GM12872 (cell line): ENCODE data around the gene CDKN1A.

Experiments
- TF ChIP-seq, protein P1 (sequence below): IDR thresholded peaks from 3 replicates; pipeline ENCODE4 v1.5.1; 2011; ENCODE audit warnings: low read depth, mild to moderate bottlenecking, low read length, moderate library complexity; ENCODE audit not compliant: insufficient read depth

CDKN1A gene

DNA sequence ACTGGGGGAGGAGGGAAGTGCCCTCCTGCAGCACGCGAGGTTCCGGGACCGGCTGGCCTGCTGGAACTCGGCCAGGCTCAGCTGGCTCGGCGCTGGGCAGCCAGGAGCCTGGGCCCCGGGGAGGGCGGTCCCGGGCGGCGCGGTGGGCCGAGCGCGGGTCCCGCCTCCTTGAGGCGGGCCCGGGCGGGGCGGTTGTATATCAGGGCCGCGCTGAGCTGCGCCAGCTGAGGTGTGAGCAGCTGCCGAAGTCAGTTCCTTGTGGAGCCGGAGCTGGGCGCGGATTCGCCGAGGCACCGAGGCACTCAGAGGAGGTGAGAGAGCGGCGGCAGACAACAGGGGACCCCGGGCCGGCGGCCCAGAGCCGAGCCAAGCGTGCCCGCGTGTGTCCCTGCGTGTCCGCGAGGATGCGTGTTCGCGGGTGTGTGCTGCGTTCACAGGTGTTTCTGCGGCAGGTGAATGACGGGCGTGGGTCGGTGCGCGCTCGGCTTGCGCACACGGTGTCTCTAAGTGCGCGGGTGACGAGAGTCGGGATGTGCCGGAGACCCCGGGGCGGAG lies at the start of gene CDKN1A:
Gene CDKN1A (plus strand): TSS at position 227 of the 555 bp plus-strand sequence. CDS start 5,388 bp downstream, outside the sequence.
- TF ChIP-seq, protein P1, sequence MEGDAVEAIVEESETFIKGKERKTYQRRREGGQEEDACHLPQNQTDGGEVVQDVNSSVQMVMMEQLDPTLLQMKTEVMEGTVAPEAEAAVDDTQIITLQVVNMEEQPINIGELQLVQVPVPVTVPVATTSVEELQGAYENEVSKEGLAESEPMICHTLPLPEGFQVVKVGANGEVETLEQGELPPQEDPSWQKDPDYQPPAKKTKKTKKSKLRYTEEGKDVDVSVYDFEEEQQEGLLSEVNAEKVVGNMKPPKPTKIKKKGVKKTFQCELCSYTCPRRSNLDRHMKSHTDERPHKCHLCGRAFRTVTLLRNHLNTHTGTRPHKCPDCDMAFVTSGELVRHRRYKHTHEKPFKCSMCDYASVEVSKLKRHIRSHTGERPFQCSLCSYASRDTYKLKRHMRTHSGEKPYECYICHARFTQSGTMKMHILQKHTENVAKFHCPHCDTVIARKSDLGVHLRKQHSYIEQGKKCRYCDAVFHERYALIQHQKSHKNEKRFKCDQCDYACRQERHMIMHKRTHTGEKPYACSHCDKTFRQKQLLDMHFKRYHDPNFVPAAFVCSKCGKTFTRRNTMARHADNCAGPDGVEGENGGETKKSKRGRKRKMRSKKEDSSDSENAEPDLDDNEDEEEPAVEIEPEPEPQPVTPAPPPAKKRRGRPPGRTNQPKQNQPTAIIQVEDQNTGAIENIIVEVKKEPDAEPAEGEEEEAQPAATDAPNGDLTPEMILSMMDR = no peak

DNA sequence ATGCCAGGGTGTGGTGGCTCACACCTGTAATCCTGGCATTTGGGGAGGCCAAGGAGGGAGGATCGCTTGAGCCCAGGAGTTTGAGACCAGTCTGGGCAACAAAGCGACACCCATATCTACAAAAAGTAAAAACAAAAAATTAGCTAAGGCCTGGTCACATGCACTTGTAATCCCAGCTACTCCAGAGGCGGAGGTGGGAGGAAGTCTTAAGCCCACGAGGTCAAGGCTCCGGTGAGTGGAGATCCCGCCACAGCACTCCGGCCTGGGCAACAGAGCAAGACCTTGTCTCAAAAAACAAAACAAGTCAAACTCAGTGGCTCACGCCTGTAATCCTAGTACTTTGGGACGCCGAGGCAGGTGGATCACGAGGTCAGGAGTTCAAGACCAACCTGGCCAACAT lies 48.7 kb upstream of the CDKN1A start:
- TF ChIP-seq, protein P1 = no peak

DNA sequence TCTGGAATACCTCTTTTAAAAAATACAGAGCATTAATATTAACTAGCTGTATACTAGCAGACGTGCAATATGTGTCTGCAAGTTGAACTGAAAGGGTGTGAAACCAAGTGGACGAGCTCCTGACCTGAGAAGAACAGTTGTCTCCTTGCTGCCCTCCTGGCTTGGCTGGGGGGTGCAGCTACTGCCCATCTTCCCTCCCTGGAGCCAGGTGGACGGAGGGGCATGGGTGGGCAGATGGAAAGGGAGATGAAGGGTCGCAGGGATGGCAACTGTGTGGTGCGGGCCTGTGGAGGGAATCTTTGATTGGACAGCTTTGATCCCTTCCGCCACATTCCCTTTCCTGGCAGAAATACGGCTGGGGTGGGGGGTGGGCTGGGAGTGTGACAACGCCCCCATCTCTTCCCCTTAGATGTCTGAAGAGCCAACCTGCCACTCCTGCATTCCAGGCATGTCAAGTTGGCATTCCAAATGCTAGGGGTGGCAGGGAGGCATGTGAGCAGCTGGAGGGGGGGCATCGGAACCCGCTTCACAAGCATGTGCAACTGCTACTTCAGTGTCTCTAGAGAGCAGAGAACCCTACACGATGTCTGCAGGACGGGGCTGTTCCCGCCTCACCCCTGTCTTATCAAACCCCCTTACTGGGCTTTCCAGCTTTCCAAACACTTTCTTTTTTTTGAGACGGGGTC lies 47.0 kb upstream of the CDKN1A start:
- TF ChIP-seq, protein P1 = no peak

DNA sequence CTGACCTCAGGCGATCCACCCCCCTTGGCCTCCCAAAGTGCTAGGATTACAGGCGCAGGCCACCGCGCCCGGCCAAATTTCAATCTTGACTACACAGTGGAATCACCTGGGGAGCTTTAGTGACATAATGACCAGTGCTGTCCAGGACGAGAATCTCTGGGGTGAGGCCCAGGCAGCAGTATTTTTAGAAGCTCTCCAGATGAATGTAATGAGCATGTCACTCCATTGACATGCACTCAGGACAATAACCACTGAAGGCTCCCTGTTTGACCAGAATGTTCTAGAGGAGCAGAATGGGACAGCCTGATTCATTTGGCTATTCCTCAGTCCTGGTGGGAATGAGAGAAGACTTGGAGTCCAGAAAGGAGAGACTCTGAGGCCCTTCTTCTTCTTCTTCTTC lies 45.1 kb upstream of the CDKN1A start:
- TF ChIP-seq, protein P1 = no peak

DNA sequence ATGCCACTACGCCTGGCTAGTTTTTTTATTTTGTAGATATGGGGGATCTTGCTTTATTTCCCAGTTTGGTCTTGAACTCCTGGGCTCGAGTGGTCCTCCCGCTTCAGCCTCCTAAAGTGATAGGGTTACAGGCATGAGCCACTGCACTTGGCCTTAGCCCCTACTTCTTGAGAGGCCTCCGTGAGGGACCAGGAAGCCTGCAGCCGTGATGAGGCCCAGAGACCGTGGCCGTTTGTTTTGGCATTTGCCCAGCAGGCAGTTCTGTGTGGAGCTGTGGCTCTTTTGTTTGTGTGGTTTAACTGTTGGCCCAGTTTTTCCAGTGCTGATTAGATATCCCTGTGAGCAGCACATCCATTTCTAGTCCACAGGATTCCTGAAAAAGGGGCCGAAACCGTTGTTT lies 44.6 kb upstream of the CDKN1A start:
- TF ChIP-seq, protein P1 = no peak

DNA sequence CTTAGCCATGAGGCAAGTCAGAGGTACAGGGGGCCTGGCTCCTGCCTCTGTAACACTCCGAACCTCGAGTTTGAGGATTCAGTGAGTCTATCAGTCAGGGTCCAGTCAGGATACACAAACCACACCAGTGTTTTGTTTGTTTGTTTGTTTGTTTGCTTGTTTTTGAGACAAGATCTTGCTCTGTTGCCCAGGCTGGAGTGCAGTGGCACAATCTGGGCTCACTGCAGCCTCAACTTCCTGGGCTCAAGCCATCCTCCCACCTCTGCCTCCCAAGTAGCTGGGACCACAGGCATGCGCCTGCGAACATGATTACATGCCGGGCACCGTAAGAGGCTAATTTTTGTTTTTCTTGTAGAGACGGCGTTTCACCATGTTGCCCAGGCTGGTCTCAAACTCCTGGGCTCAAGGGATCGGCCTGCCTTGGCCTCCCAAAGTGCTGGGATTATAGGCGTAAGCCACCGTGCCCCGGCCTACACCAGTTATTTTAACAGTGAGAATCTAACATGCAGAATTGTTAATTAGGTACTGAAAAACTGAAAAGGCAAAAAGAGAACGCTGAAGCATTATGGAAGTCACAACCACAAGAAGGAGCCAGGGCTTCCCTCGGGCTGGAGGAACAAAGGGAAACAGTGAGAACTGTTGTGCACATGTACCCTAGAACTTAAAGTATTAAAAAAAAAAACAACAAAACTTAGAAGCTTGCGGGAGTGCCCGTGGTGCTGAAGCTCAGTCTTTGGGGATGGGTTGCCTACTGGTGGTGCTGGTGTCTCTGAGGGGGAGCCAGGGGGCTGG lies 44.0 kb upstream of the CDKN1A start:
- TF ChIP-seq, protein P1 = no peak

DNA sequence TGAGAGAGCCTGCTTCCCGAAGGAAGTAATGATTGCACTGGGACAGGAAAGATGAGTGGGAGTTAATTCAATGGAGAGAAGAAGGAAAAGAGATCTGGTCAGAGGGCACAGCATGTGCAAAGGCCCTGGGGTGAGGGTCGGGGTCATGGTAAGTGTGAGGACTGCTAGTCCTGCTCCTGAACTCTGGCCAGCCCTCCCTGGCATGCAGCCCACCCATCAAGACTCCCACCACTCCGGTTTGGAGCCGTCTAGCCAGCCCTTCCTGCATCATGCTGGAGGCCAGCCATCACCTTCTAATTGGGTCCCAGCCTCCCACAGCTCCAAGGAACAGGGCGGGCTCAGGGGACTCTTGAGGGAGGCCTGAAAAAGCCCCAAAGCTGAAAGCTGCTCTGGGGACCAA lies 42.2 kb upstream of the CDKN1A start:
- TF ChIP-seq, protein P1 = no peak
